ENCODE measurements around the gene CD8A. TPM values are rescaled to one million over a fixed set of nuclear protein-coding genes. Genes with fewer than 3 reads are reported as not detected.
"Not testable (repeated sequence)": the region's sequence is repeated elsewhere in the genome, so short reads cannot be mapped to it uniquely, and the experiment has no call there.

Gene CD8A
- total RNA-seq, 1 donor from 2014 or later = 0.34 TPM

GRCh38 chr2:86746939-86747338, 43.8 kb downstream of the CD8A start:
- no peak overlapping the region for H3K27ac Mint-ChIP-seq
- peaks cover 37% of the 10 kb centered on the region for H4K20me1 ChIP-seq (ENCODE audit: low read depth)
- no peaks in the 10 kb centered on the region for H3K27me3 Mint-ChIP-seq (ENCODE audit: insufficient read depth, low read depth)
- peaks cover 6% of the 10 kb centered on the region for H3K4me1 Mint-ChIP-seq
- H3K4me3 ChIP-seq = no peak overlapping the region
- H3F3A ChIP-seq (ENCODE audit: low read depth) = no peaks in the 10 kb centered on the region
- H3K4me3 Mint-ChIP-seq = no peak overlapping the region
- H3K9ac ChIP-seq = no peak overlapping the region
- H3K9me3 ChIP-seq (ENCODE audit: low read depth) = peaks cover 9% of the 10 kb centered on the region
- peaks cover 24% of the 10 kb centered on the region for H3K9me3 Mint-ChIP-seq
- no peak overlapping the region for H3K4me2 ChIP-seq
- peaks cover 12% of the 10 kb centered on the region for H3K4me1 ChIP-seq
- no peak overlapping the region for H2AFZ ChIP-seq (replicated peaks)
- peaks cover 43% of the 10 kb centered on the region for H3K36me3 Mint-ChIP-seq
- H3K27ac ChIP-seq = no peak overlapping the region
- TF ChIP-seq EZH2phosphoT487 (IDR thresholded peaks at IDR 0.05) (no peak), CTCF (IDR thresholded peaks at IDR 0.05) (no peak)
- H3K36me3 ChIP-seq = peaks cover 21% of the 10 kb centered on the region
- peaks cover 90% of the 10 kb centered on the region for H3K79me2 ChIP-seq (ENCODE audit: low read depth)
- H3K27me3 ChIP-seq = no peaks in the 10 kb centered on the region
- no peak for DNase-seq (ENCODE audit: low spot score)

GRCh38 chr2:86744152-86744551, 46.6 kb downstream of the CD8A start:
- Histone ChIP-seq H3K27me3 (no peaks in the 10 kb centered on the region), H3K4me1 (peaks cover 12% of the 10 kb centered on the region), H3K36me3 (peaks cover 5% of the 10 kb centered on the region), H3K27ac (no peak overlapping the region), H3K4me3 (no peak overlapping the region), H3K4me2 (no peak overlapping the region), H2AFZ (replicated peaks) (no peak overlapping the region), H4K20me1 (ENCODE audit: low read depth) (peaks cover 37% of the 10 kb centered on the region), H3K79me2 (ENCODE audit: low read depth) (peaks cover 62% of the 10 kb centered on the region), H3K9me3 (ENCODE audit: low read depth) (no peaks in the 10 kb centered on the region), H3F3A (ENCODE audit: low read depth) (no peaks in the 10 kb centered on the region), H3K9ac (no peak overlapping the region)
- Mint-ChIP-seq H3K9me3 (peaks cover 4% of the 10 kb centered on the region), H3K27ac (no peak overlapping the region), H3K4me3 (no peak overlapping the region), H3K4me1 (peaks cover 6% of the 10 kb centered on the region), H3K27me3 (ENCODE audit: insufficient read depth, low read depth) (no peaks in the 10 kb centered on the region), H3K36me3 (peaks cover 21% of the 10 kb centered on the region)
- TF ChIP-seq CTCF (IDR thresholded peaks at IDR 0.05) = no peak
- no peak for TF ChIP-seq EZH2 (IDR thresholded peaks at IDR 0.05)
- TF ChIP-seq EZH2phosphoT487 (IDR thresholded peaks at IDR 0.05) = no peak
- no peak for DNase-seq (ENCODE audit: low spot score)

- not testable (repeated sequence) for H3K9me3 Mint-ChIP-seq; H3K27ac Mint-ChIP-seq; H3K4me2 ChIP-seq; H3K4me3 Mint-ChIP-seq; H3K27ac ChIP-seq; H3K4me1 ChIP-seq; H3K4me1 Mint-ChIP-seq; H3F3A ChIP-seq (ENCODE audit: low read depth); DNase-seq (ENCODE audit: low spot score); H3K9me3 ChIP-seq (ENCODE audit: low read depth); H3K9ac ChIP-seq; H3K36me3 ChIP-seq; H3K4me3 ChIP-seq; H3K36me3 Mint-ChIP-seq; H3K27me3 Mint-ChIP-seq (ENCODE audit: insufficient read depth, low read depth); H3K27me3 ChIP-seq; H2AFZ ChIP-seq (replicated peaks)
- Histone ChIP-seq H3K79me2 (ENCODE audit: low read depth) (peaks cover 41% of the 10 kb centered on the region), H4K20me1 (ENCODE audit: low read depth) (peaks cover 24% of the 10 kb centered on the region)
These were observed 48.7 kb downstream of the CD8A start for GRCh38 chr2:86741889-86742498.

- H3K4me3 Mint-ChIP-seq = not testable (repeated sequence)
These were observed 50.8 kb downstream of the CD8A start for GRCh38 chr2:86739889-86740288.

GRCh38 chr2:86739485-86739884, 51.2 kb downstream of the CD8A start:
- not testable (repeated sequence) for H3K9ac ChIP-seq; H3K4me3 ChIP-seq; H4K20me1 ChIP-seq (ENCODE audit: low read depth); H3K4me3 Mint-ChIP-seq; H3K4me2 ChIP-seq; H3K36me3 Mint-ChIP-seq; DNase-seq (ENCODE audit: low spot score); H3F3A ChIP-seq (ENCODE audit: low read depth); H2AFZ ChIP-seq (replicated peaks); H3K27me3 Mint-ChIP-seq (ENCODE audit: insufficient read depth, low read depth); H3K27ac ChIP-seq; H3K27ac Mint-ChIP-seq; H3K4me1 Mint-ChIP-seq; H3K4me1 ChIP-seq; H3K36me3 ChIP-seq; H3K27me3 ChIP-seq; H3K9me3 ChIP-seq (ENCODE audit: low read depth); H3K9me3 Mint-ChIP-seq
- peaks cover 16% of the 10 kb centered on the region for H3K79me2 ChIP-seq (ENCODE audit: low read depth)

More at GRCh38 chr2:86739889-86740288, 50.8 kb downstream of the CD8A start:
- not testable (repeated sequence) for DNase-seq (ENCODE audit: low spot score); H3K4me1 Mint-ChIP-seq; H3K9me3 Mint-ChIP-seq; H3K4me1 ChIP-seq; H3K4me2 ChIP-seq; H2AFZ ChIP-seq (replicated peaks); H3K27ac ChIP-seq; H3K36me3 ChIP-seq; H3F3A ChIP-seq (ENCODE audit: low read depth); H3K36me3 Mint-ChIP-seq; H3K9me3 ChIP-seq (ENCODE audit: low read depth); H4K20me1 ChIP-seq (ENCODE audit: low read depth); H3K27me3 ChIP-seq; H3K9ac ChIP-seq; H3K4me3 ChIP-seq; H3K27me3 Mint-ChIP-seq (ENCODE audit: insufficient read depth, low read depth); H3K27ac Mint-ChIP-seq
- H3K79me2 ChIP-seq (ENCODE audit: low read depth) = peaks cover 20% of the 10 kb centered on the region

- H2AFZ ChIP-seq (replicated peaks); H3F3A ChIP-seq (ENCODE audit: low read depth): not testable (repeated sequence)
These were observed 55.8 kb downstream of the CD8A start for GRCh38 chr2:86734896-86735295.

More at GRCh38 chr2:86734896-86735295, 55.8 kb downstream of the CD8A start:
- not testable (repeated sequence) for H3K4me2 ChIP-seq; H3K4me3 Mint-ChIP-seq; DNase-seq (ENCODE audit: low spot score); H3K4me3 ChIP-seq; H3K36me3 ChIP-seq; H3K27me3 Mint-ChIP-seq (ENCODE audit: insufficient read depth, low read depth); H3K27ac Mint-ChIP-seq; H3K9me3 ChIP-seq (ENCODE audit: low read depth); H3K4me1 ChIP-seq; H3K27me3 ChIP-seq; H4K20me1 ChIP-seq (ENCODE audit: low read depth); H3K4me1 Mint-ChIP-seq; H3K9me3 Mint-ChIP-seq; H3K27ac ChIP-seq; H3K36me3 Mint-ChIP-seq; H3K9ac ChIP-seq; H3K79me2 ChIP-seq (ENCODE audit: low read depth)
